GM18526 (cell line): ENCODE measurements around the gene C11orf58.
A peak's percentile ranks its signal among the peaks of the same experiment; 100 is the strongest.

Source experiments
- POLR2A ChIP-seq: IDR thresholded peaks from 3 replicates; pipeline ENCODE4 v1.6.1; 2011; ENCODE audit not compliant: insufficient read length; ENCODE audit errors: extremely low read depth

C11orf58 gene

DNA sequence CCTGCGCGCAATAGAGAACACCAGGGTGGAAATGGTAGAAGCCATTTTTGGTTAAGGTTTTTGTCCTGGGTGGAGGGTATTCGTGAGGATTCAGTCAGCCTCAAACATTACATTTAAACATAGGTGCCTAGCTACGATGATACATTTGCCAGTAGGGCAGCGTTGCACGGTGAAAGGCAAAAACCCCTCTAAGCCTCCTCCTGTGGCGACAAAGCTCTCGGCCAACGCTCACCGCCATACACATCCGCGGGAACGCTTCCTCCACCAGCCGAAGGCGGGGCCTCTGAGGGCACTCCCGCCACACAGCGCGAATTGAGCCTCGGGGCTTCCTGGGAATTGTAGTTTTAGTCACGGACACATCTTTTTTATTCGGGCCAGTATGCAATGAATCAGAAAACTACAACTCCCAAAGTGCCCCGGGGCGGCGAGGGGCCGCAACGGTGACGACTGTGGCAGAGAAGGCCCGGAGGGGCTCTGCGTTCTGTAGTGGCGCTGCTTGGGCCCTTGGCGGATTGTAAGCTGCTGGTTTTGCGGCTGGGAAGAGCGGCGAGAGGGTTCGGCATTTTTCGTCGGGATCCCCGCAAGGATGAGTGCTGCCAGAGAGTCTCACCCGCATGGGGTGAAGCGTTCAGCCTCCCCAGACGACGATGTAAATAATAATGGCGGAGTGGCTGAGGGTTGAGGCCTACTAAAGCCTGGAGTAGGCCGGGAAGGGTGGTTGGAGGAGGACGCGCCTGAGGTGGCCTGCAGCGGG, at the start of gene C11orf58:
TSS of gene C11orf58 (plus strand) at position 455 of the 754 bp plus-strand sequence. CDS start at position 587, 132 bp downstream.
- peak; percentile 95 for TF ChIP-seq POLR2A

- no peak for TF ChIP-seq POLR2A
Measured at GRCh38 chr11:16690086-16690485, 48.4 kb upstream of the C11orf58 start.

- no peak for TF ChIP-seq POLR2A
Measured at GRCh38 chr11:16703795-16704194, 34.7 kb upstream of the C11orf58 start.

DNA sequence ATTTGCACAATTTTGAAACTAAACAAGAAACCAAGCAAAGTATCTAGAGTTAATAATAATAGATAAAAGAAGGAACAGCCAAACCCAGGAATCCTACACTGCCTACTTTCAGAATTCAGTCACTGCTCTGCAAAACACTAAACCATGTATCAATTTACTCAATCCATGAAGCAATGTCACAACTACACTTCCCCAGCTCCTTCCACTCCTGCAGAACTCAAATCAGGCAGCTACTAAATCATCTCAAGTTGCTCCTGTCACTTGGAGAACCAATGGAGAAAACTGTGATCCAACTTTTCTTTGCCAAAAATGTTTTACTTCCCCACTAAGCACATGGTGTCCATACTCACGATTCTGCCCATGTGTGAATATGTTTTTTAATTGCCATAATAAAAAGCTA, 24.9 kb upstream of the C11orf58 start:
- TF ChIP-seq POLR2A, result no peak

- no peak for TF ChIP-seq POLR2A
Measured at GRCh38 chr11:16722581-16723344, 15.7 kb upstream of the C11orf58 start.

DNA sequence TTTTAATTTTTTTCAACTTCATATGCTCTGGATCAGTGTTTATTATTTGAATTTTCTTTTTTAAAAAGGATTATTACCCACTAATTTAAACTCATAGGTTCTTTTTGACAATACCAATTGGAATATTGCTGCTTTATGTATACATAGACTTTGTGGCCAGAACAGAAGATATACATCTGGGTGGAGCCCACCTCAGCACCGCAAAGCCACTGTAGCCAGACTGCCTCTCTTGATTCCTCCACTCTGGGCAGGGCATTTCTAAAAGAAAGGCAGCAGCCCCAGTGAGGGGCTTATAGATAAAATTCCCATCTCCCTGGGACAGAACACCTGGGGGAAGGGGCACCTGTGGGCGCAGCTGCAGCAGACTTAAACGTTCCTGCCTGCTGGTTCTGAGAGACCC, 10.6 kb upstream of the C11orf58 start:
- TF ChIP-seq POLR2A, result no peak

DNA sequence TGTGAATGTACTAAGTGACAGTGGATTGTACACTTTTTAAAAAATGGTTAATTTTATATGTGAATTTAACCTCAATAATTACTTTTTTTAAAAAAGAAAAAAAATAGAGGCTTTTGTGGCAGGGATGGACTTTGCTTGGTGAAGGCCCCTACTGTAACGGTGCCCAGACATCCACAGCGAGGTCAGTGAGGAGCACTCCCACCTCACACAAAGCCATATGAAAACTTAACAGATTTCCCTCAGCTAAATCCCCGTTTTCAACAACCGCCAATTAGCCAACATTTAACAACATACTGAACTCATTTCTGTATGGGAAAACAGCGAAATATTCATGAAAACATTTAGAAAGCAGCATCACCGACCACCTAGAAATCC, 642 bp upstream of the C11orf58 start:
- TF ChIP-seq POLR2A, result no peak

GRCh38 chr11:16738947-16739815, 734 bp downstream of the C11orf58 start:
- TF ChIP-seq POLR2A, result no peak

- TF ChIP-seq POLR2A, result no peak
Measured at GRCh38 chr11:16741473-16741872, 3.0 kb downstream of the C11orf58 start.

DNA sequence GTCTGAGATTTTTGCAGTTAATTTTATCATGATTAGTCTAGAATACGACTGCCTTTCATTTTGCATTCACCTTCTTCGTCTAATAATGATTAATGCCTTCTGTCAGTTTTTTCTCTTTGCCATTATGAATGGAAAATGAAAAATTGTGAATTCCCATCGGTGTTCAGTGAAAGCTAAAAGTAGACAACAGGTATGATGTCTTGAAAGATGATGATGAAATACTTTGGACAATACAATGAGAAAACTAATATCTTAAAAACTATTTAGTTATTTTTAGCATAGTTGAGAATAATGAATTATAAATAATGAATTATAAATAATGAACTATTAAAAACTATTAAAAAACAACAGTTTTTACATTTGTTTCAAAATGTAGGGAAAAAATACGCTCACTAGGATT, 5.0 kb downstream of the C11orf58 start:
- TF ChIP-seq POLR2A, result no peak

GRCh38 chr11:16744128-16744725, 5.8 kb downstream of the C11orf58 start:
- TF ChIP-seq POLR2A, result no peak

- TF ChIP-seq POLR2A, result no peak
Measured at GRCh38 chr11:16745950-16746605, 7.6 kb downstream of the C11orf58 start.

- no peak for TF ChIP-seq POLR2A
Measured at GRCh38 chr11:16749092-16749491, 10.6 kb downstream of the C11orf58 start.

- TF ChIP-seq POLR2A, result no peak
Measured at GRCh38 chr11:16749666-16750065, 11.2 kb downstream of the C11orf58 start.

GRCh38 chr11:16750417-16750816, 12.0 kb downstream of the C11orf58 start:
- TF ChIP-seq POLR2A, result no peak

GRCh38 chr11:16758382-16759024, 20.1 kb downstream of the C11orf58 start:
- no peak for TF ChIP-seq POLR2A
